Measurements from ENCODE around the gene TMEM30A.
A peak's percentile ranks its signal among the peaks of the same experiment; 100 is the strongest.

TMEM30A gene

GRCh38 chr6:75291744-75292143 is 7.2 kb upstream of the TMEM30A start:
- DNase-seq (ENCODE audit: low spot score), result no peak

- DNase-seq (ENCODE audit: low spot score), result no peak
These were observed 6.7 kb upstream of the TMEM30A start for GRCh38 chr6:75291331-75291730.

GRCh38 chr6:75290136-75290945 is 5.7 kb upstream of the TMEM30A start:
- no peak for DNase-seq (ENCODE audit: low spot score)

- no peak for DNase-seq (ENCODE audit: low spot score)
These were observed 3.4 kb upstream of the TMEM30A start for GRCh38 chr6:75288023-75288422.

- DNase-seq (ENCODE audit: low spot score), result no peak
These were observed 2.8 kb upstream of the TMEM30A start for GRCh38 chr6:75287424-75287823.

GRCh38 chr6:75286955-75287354 is 2.4 kb upstream of the TMEM30A start:
- no peak for DNase-seq (ENCODE audit: low spot score)

GRCh38 chr6:75285283-75285639 is 669 bp upstream of the TMEM30A start:
- DNase-seq (ENCODE audit: low spot score), result no peak

- DNase-seq (ENCODE audit: low spot score), result peak; percentile 18
These were observed 523 bp downstream of the TMEM30A start for GRCh38 chr6:75283907-75284631.

GRCh38 chr6:75282706-75283105 is 1.9 kb downstream of the TMEM30A start:
- no peak for DNase-seq (ENCODE audit: low spot score)

GRCh38 chr6:75281653-75282052 is 2.9 kb downstream of the TMEM30A start:
- DNase-seq (ENCODE audit: low spot score), result no peak

GRCh38 chr6:75280131-75280855 is 4.3 kb downstream of the TMEM30A start:
- DNase-seq (ENCODE audit: low spot score), result no peak

- DNase-seq (ENCODE audit: low spot score), result no peak
These were observed 5.2 kb downstream of the TMEM30A start for GRCh38 chr6:75279418-75279817.

GRCh38 chr6:75278474-75279077 is 6.0 kb downstream of the TMEM30A start:
- DNase-seq (ENCODE audit: low spot score), result no peak

GRCh38 chr6:75275067-75275466 is 9.5 kb downstream of the TMEM30A start:
- no peak for DNase-seq (ENCODE audit: low spot score)

GRCh38 chr6:75273009-75273408 is 11.6 kb downstream of the TMEM30A start:
- DNase-seq (ENCODE audit: low spot score), result no peak

- DNase-seq (ENCODE audit: low spot score), result no peak
These were observed 12.3 kb downstream of the TMEM30A start for GRCh38 chr6:75272145-75272840.

- no peak for DNase-seq (ENCODE audit: low spot score)
These were observed 15.6 kb downstream of the TMEM30A start for GRCh38 chr6:75268988-75269354.

- DNase-seq (ENCODE audit: low spot score), result no peak
These were observed 16.2 kb downstream of the TMEM30A start for GRCh38 chr6:75268121-75268987.

GRCh38 chr6:75267461-75267860 is 17.1 kb downstream of the TMEM30A start:
- no peak for DNase-seq (ENCODE audit: low spot score)

GRCh38 chr6:75266716-75267291 is 17.8 kb downstream of the TMEM30A start:
- peak; percentile 11 for DNase-seq (ENCODE audit: low spot score)

- no peak for DNase-seq (ENCODE audit: low spot score)
These were observed 21.2 kb downstream of the TMEM30A start for GRCh38 chr6:75263401-75263750.
